Skeletal muscle cell (primary cell): ENCODE measurements around the gene UROD.
"Not testable (repeated sequence)": the region's sequence is repeated elsewhere in the genome, so short reads cannot be mapped to it uniquely, and the experiment has no call there.

Experiments
- DNase-seq: peaks from one replicate; pipeline ENCODE4 v3.0.0-alpha.2; 2010; ENCODE audit warnings: low read depth
- H3K4me3 ChIP-seq: 2 replicates; pipeline ENCODE4 v1.5.1; 2011; ENCODE audit warnings: low read depth, mild to moderate bottlenecking, control low read depth, low read length, moderate library complexity

The UROD gene

GRCh38 chr1:45035631-45036301 lies 23.7 kb downstream of the UROD start:
- no peak overlapping the region for H3K4me3 ChIP-seq
- DNase-seq, result no peak

GRCh38 chr1:45037456-45037855 lies 25.4 kb downstream of the UROD start:
- H3K4me3 ChIP-seq, result no peak overlapping the region
- no peak for DNase-seq

DNA sequence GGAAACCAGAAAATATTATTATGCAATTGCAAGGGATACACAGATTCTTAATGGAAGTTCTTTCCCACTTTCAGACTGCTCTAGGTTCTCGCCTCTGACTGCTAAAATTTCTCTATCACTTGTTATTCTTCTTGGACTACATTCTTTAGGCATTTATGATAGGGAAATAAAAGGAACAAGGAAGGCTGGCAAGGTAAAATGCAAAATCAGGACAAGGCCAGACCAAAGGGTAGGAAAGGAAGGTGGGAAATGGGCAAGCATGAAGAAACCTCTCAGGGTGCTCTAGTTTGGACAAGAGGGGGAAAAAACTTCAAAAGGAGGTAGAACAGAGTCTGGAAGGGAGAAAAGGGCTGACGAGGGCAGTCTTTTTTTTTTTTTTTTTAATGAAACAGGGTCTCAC lies 26.2 kb downstream of the UROD start:
- no peak for DNase-seq
- H3K4me3 ChIP-seq, result no peak overlapping the region

- H3K4me3 ChIP-seq, result no peak overlapping the region
- no peak for DNase-seq
Observed at GRCh38 chr1:45038661-45039364, 26.8 kb downstream of the UROD start.

- DNase-seq, result no peak
- no peak overlapping the region for H3K4me3 ChIP-seq
Observed at GRCh38 chr1:45040297-45040696, 28.2 kb downstream of the UROD start.

DNA sequence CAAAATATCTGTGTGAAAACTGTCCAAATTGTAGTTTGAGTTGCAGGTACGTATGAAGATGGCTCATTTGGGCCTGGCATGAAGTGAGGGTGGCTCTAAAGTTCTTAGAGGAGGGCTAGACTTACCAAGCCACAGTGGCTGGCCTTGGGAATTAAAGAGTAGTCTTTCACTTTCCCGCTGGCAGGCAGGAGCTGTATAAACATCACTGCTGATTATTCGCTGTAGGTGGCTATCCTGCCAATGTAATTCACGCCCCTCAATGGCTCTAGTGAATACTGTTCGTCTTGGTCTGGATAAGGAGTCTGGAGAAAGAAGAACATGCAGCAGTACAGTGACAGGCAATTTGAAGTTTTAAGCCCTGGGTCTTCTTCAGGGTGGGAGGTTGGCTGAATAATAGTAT lies 31.0 kb downstream of the UROD start:
- no peak for DNase-seq
- H3K4me3 ChIP-seq, result no peak overlapping the region

GRCh38 chr1:45044916-45045315 lies 32.9 kb downstream of the UROD start:
- H3K4me3 ChIP-seq, result no peak overlapping the region
- DNase-seq, result no peak

DNA sequence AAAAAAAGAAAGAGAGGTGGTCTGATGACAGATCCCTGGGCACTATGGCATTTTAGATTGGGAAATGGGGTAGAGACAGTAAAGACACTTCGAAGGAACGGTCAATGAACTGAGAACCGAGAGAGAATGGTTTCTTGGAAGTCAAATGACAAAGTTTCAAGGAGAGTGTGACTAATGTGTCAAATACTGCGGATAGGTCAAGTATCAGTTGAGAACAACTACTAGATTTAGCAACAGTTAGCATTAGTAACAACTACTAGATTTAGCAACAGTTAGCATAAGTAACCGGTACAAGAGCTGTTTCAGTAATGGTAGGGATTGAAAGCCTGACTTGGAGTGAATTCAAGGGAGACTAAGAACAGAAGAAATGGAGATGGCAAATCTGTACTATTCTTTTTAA lies 35.0 kb downstream of the UROD start:
- no peak overlapping the region for H3K4me3 ChIP-seq
- no peak for DNase-seq

DNA sequence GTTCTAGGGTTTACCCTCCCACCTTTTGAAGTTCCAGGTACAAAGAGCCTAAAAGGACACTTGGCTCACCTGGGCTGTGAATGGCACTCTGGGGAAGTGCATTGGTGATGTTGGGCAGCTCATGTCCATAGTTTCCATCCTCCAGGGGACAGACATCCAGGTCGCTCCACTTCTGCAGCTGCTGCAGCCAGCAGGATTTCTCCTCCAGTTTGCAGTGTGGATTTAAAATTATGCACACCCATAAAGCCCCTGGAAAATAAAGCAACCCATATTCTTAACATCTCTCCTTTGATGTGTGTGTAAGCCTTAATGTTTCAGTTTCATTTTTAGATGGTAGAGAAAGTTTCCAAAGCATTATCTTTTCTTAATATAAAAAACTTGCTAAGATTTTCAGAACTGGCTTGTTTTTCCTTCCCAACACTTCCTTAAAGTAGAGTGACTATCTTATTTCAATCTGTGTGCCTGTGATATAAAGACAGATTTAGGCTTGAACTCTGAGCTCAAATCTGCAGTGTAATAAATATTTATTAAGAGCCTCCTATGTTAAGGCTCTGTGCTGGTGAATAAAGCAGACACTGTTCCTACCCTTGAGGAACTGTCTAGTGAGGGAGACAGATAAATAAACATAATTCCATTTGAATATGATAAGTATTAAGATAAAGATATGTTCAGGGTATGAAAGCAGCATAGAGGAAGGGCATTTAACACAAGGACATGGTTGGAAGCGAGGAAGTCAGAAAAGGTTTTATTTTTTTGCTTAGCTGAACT lies 39.1 kb downstream of the UROD start:
- no peak overlapping the region for H3K4me3 ChIP-seq
- DNase-seq, result no peak

DNA sequence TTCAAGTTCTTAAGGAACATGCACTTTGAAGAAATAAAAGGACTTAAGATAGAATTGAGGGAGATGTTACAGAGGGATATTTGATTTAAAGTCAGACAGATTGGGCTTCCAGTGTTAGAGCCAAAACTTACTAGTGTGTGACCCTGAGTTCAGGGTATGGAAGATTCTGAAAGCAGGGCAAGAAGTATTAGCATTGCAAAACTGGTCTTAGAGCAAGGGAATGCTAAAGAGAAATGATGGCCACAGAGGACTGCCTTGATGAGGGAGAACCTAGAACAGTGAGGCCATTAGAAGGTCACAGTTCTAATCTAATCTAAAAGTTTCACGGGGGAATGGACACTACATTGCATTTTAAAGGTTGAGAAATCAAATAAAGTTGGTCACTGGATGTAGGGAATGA lies 45.5 kb downstream of the UROD start:
- DNase-seq, result no peak
- no peak overlapping the region for H3K4me3 ChIP-seq

GRCh38 chr1:45059829-45060228 lies 47.8 kb downstream of the UROD start:
- no peak for DNase-seq
- H3K4me3 ChIP-seq, result no peak overlapping the region

DNA sequence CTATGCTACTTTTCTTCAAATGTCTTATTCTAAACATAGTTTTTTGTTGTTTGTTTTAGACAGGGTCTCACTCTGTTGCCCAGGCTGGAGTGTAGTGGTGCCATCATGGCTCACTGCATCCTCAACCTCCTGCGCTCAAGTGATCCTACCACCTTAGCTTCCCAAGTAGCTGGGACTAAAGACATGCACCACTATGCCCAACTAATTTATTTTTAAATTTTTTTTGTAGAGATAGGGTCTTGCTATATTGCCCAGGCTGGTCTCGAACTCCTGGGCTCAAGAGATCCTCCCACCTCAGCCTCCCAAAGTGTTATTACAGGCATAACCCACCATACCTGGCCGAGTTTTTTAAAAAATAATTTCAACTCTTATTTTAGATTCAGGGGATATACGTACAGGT lies 50.4 kb downstream of the UROD start:
- not testable (repeated sequence) for DNase-seq, H3K4me3 ChIP-seq

DNA sequence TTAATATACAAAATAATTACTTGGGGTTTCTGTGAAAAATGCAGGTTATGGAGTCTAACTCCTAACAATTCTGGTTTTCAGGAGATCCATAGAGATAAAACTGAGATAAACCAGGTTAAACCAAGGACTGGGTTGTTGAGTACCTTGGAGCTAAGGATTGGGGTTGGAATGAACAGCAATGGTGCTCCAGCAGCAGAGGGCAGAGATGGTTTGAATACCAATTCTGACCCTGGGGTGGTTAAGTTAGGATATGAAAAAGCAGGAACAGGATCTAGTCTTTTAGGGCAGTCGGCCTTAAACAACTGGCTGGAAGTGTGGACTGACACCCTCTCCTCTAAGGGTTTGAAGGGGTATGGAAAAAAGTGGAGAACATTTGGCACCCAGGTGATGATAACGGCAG lies 53.0 kb downstream of the UROD start:
- DNase-seq, result no peak
- no peak overlapping the region for H3K4me3 ChIP-seq
